ENCODE results near the gene ITGB4. TPM values are rescaled to one million over a fixed set of nuclear protein-coding genes. Genes with fewer than 3 reads are reported as not detected.

The ITGB4 gene
- polyA plus RNA-seq, 2 of the 4 experiments (the other 2 are of a cell fraction) = 20.6 to 37.4 TPM

- Histone ChIP-seq H3K4me1 (peaks cover 69% of the 10 kb centered on the region), H3K4me3 (no peak overlapping the region), H3K9me3 (no peaks in the 10 kb centered on the region), H3K4me2 (no peak overlapping the region; the same call in 2 of the 3 replicates), H3K27ac (peak overlapping the region; percentile 93)
- TF ChIP-seq CEBPB (IDR thresholded peaks at IDR 0.05) (no peak), CTCF (IDR thresholded peaks at IDR 0.05) (no peak), TP53 (CRISPR knock-in tag; IDR thresholded peaks at IDR 0.05) (no peak), EHF (CRISPR knock-in tag; IDR thresholded peaks at IDR 0.05) (no peak), RAD21 (conservative IDR thresholded peaks at IDR 0.05 in 1 of 2, IDR thresholded peaks at IDR 0.05 in 1 of 2) (no peak), TFCP2L1 (CRISPR knock-in tag; IDR thresholded peaks at IDR 0.05) (no peak), NPAS2 (CRISPR knock-in tag; IDR thresholded peaks at IDR 0.05; ENCODE audit: borderline replicate concordance) (no peak), GATA3 (IDR thresholded peaks at IDR 0.05; ENCODE audit: borderline replicate concordance) (no peak), USF2 (IDR thresholded peaks at IDR 0.05) (no peak), ELK1 (IDR thresholded peaks at IDR 0.05; ENCODE audit: low read depth, low read length) (no peak), RNF2 (IDR thresholded peaks at IDR 0.05; ENCODE audit: borderline replicate concordance, low read depth) (no peak), HMGXB4 (CRISPR knock-in tag; IDR thresholded peaks at IDR 0.05; ENCODE audit: borderline replicate concordance) (no peak)
- ChIA-PET POLR2A (interaction anchor here (0.6 to 1.5 kb wide), 3 partner anchors 12 to 150 kb away, joined by 3 to 10 read pairs (median 5); partner anchors contain the start of gene WBP2), CTCF (interaction anchor here (1.1 to 9.9 kb wide), 5 partner anchors 15 to 71 kb away, joined by 3 to 116 read pairs (median 28); partner anchors contain the start of genes GALK1, ITGB4 and SMIM5)
- no peak for DNase-seq (ENCODE audit: low read depth in 1 of 2, low spot score in 1 of 2)
- no peak for FAIRE-seq
- no peak for ATAC-seq
- WGBS (ENCODE audit: missing lambda C conversion rate) = 91% methylated on average over 26 of the region's 27 CpGs
These were observed 16.0 kb upstream of the ITGB4 start for GRCh38 chr17:75704963-75705875.

GRCh38 chr17:75706042-75706728, 15.1 kb upstream of the ITGB4 start:
- WGBS (ENCODE audit: missing lambda C conversion rate) = 82% methylated on average over 20 of the region's 20 CpGs
- no peak for DNase-seq (ENCODE audit: low read depth in 1 of 2, low spot score in 1 of 2)
- CTCF ChIA-PET = interaction anchor here (1.0 to 9.9 kb wide), 8 partner anchors 14 to 117 kb away, joined by 3 to 116 read pairs (median 6); partner anchors contain the start of genes GALK1, ITGB4 and SMIM5
- POLR2A ChIA-PET = interaction anchor here (0.6 to 1.9 kb wide), 9 partner anchors 13 to 149 kb away, joined by 3 to 10 read pairs (median 5); partner anchors contain the start of genes ITGB4, RECQL5, SAP30BP and WBP2
- H3K9me3 ChIP-seq = no peaks in the 10 kb centered on the region
- peak overlapping the region; percentile 66 for H3K4me2 ChIP-seq
- peak in 1 of 2 experiments; percentile 3; a peak in 4 of 6 replicates for ATAC-seq
- H3K4me1 ChIP-seq = peaks cover 67% of the 10 kb centered on the region
- peak overlapping the region; percentile 93 for H3K27ac ChIP-seq
- FAIRE-seq = no peak
- no peak overlapping the region for H3K4me3 ChIP-seq
- TF ChIP-seq SMC3 (IDR thresholded peaks at IDR 0.05) = no peak
- peak; percentile 15; the same call in 2 of the 3 replicates for TF ChIP-seq CTCF (IDR thresholded peaks at IDR 0.05)
